Vagina (tissue), 2 donors: Measurements from ENCODE around the gene NCKAP1.

Experiments
- CTCF ChIP-seq, 3 experiments: fragments of 450-650 bp in 2 of 3; fragments of 200-600 bp in 1 of 3; sonication (generic) in 1 of 3; IDR thresholded peaks; one replicate each; pipeline ENCODE4 v1.5.1; 2017 to 2019; ENCODE audit warnings: antibody characterized with exemption in 3 of 3, mild to moderate bottlenecking in 2 of 3, moderate library complexity in 2 of 3
- POLR2AphosphoS5 ChIP-seq, 2 donors: sonication (generic); formaldehyde crosslinking; IDR thresholded peaks; one replicate each; pipeline ENCODE4 v1.9.0; 2017; ENCODE audit warnings: antibody characterized with exemption in 2 of 2, mild to moderate bottlenecking in 2 of 2, low read depth in 1 of 2; ENCODE audit not compliant: insufficient read depth in 1 of 2

- TF ChIP-seq CTCF (IDR thresholded peaks at IDR 0.05), result no peak
- TF ChIP-seq POLR2AphosphoS5 (IDR thresholded peaks at IDR 0.05; ENCODE audit: insufficient read depth in 1 of 2, low read depth in 1 of 2), result no peak
Observed at GRCh38 chr2:182867426-182868053, 170.7 kb downstream of the NCKAP1 start.
